Central memory CD8-positive, alpha-beta T cell (primary cell): ENCODE results near the gene PRKCA.

ENCODE experiments used
- ATAC-seq: fragments of 150-1000 bp; cut with Tn5 transposase; replicated peaks from 2 replicates; pipeline ENCODE4 v1.10.0; 2022; ENCODE audit warnings: mild to moderate bottlenecking, moderate FRiP score, moderate number of reproducible peaks; ENCODE audit not compliant: poor library complexity, severe bottlenecking; ENCODE audit errors: extremely low read depth
- DNase-seq, 2 donors: peaks; one replicate each; pipeline ENCODE4 v3.0.0; 2021; ENCODE audit warnings: low spot score in 2 of 2
- H3K27ac Mint-ChIP-seq: one replicate; pipeline ENCODE4 v1.8.0; 2022; ENCODE audit warnings: low read depth, mild to moderate bottlenecking, moderate library complexity, mixed read lengths
- H3K27me3 Mint-ChIP-seq: one replicate; pipeline ENCODE4 v1.8.0; 2022; ENCODE audit warnings: mixed read lengths
- H3K36me3 Mint-ChIP-seq: one replicate; pipeline ENCODE4 v1.8.0; 2022; ENCODE audit warnings: mild to moderate bottlenecking, moderate library complexity, mixed read lengths; ENCODE audit not compliant: insufficient read depth
- H3K4me1 Mint-ChIP-seq: one replicate; pipeline ENCODE4 v1.8.0; 2022; ENCODE audit warnings: mixed read lengths
- H3K4me3 Mint-ChIP-seq: one replicate; pipeline ENCODE4 v1.8.0; 2022; ENCODE audit warnings: mild to moderate bottlenecking, moderate library complexity, mixed read lengths
- H3K9me3 Mint-ChIP-seq: one replicate; pipeline ENCODE4 v1.8.0; 2022; ENCODE audit warnings: mixed read lengths

PRKCA gene

DNA sequence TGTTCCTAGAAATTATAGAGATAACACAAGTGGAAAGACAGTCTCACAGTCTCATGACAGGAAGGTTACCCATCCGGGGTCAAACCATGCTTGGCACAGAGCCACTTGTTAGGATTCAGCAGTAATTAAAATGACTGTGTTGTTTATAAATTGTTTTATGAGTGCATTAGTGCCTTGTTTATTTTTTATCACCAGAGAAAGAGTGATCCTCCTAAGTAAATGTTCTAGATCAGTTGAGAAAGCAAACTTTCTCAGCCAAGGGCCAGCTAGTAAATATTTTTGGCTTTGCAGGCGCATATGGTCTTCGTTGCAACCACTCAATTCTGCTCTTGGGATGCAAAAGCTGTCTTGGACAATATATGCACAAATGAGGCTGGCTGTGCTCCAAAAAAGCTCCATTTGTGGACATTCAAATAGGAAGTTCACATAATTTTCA lies 278.6 kb downstream of the PRKCA start:
- H3K27ac Mint-ChIP-seq = no peak overlapping the region
- H3K9me3 Mint-ChIP-seq = no peaks in the 10 kb centered on the region
- DNase-seq (no peak), ATAC-seq (no peak)
- no peaks in the 10 kb centered on the region for H3K4me1 Mint-ChIP-seq
- H3K36me3 Mint-ChIP-seq = no peaks in the 10 kb centered on the region
- no peak overlapping the region for H3K4me3 Mint-ChIP-seq
- no peaks in the 10 kb centered on the region for H3K27me3 Mint-ChIP-seq

DNA sequence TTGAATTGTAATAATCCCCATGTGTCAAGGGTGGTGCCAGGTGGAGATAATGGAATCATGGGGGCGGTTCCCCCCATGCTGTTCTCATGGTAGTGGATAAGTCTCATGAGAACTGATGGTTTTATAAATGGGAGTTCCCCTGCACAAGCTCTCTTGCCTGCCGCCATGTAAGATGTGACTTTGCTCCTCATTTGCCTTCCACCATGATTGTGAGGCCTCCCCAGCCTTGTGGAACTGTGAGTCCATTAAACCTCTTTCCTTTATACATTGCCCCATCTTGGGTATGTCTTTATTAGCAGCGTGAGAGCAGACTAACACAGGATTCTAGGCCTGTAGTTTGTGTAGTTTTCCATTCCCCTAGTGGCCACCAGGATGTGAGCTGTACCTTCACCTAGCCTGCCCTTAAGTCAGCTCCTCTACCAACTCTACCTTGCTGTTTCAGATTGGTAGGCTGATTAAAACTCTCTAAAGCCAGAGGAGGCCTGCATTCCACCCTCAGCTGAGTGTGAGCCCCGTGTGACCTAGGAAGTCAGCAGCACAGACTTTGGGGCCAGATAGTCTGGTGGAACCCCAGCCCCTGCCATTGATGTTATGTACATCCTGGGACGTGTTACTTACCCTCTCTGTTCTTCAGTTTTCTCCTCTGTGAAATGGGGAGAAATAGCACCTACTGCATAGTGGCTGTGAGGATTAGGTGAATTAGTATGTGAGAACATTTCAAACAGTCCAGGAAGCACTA lies 280.1 kb downstream of the PRKCA start:
- Mint-ChIP-seq H3K9me3 (no peaks in the 10 kb centered on the region), H3K27me3 (no peaks in the 10 kb centered on the region), H3K4me1 (no peaks in the 10 kb centered on the region), H3K4me3 (no peak overlapping the region), H3K36me3 (no peaks in the 10 kb centered on the region), H3K27ac (no peak overlapping the region)
- DNase-seq = no peak
- ATAC-seq = no peak

DNA sequence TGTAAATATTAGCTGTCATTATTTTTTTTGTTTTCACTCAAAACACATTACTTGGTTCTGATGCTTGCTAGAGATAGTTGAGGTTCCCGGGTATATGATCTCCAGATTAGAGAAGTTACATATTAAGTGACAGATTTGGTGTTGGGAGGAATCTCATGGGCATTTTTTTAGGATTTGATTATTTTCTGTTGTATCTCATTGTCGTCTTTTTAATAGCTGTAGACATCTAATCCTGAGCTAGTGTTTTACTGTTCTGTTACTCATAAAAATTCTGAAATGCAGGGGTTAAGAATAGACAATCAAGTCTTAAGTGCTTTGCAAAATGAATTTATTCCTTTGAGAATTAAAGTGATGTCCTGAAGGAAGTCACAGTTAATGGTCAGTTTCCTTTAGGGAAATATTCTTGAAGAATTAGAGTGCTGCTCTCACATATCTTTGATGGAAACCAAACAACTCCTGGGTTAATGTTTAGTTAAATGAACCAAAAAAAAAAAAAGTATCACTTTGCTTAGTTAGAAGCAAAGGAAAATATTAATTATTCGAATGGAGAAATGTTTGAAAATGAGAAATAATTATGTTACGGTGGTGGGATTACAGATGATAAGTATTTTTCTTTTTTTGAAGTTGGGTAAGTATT lies 280.8 kb downstream of the PRKCA start:
- no peak for ATAC-seq
- no peak overlapping the region for H3K27ac Mint-ChIP-seq
- no peaks in the 10 kb centered on the region for H3K9me3 Mint-ChIP-seq
- H3K4me3 Mint-ChIP-seq = no peak overlapping the region
- DNase-seq = no peak
- no peaks in the 10 kb centered on the region for H3K36me3 Mint-ChIP-seq
- H3K4me1 Mint-ChIP-seq = no peaks in the 10 kb centered on the region
- no peaks in the 10 kb centered on the region for H3K27me3 Mint-ChIP-seq

DNA sequence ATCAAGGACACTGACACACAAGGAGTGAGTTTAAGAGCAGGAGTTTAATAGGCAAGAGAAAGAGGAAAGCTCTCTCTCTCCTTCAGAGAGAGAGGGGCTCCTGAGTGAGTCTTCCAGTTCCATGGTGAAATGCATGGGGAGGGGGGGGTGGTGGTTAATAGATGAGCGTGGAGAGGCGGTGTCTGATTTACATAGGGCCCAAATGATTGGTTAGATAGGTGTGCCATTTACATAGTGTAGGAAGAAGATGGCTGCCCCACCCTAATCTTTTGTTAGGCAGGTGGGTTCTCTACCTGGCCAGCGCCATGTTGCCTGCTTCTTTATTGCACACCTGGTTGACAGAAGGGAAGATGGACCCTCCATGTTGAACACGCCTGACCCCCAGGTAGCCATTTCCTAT lies 282.5 kb downstream of the PRKCA start:
- H3K27ac Mint-ChIP-seq = no peak overlapping the region

DNA sequence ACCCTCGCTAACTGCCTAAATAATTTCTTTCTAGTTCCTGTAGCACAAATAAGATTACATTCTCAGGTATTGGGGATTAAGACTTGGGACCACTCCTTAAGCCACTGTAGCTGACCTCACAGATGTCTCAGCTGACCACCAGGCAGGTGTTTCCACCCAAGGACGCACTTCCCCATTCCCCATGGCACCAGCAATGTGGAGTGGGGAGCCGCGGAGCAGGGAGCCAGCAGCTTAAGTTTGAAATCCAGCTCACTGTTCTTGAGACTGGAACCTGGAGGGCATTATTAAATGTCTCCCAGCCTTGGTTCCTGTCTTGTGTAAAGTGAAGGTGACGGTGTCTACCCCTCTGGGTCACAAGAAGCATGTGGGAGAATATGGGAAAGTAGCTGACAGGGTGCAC lies 283.1 kb downstream of the PRKCA start:
- no peak for DNase-seq
- H3K36me3 Mint-ChIP-seq = no peaks in the 10 kb centered on the region
- no peaks in the 10 kb centered on the region for H3K9me3 Mint-ChIP-seq
- no peaks in the 10 kb centered on the region for H3K27me3 Mint-ChIP-seq
- no peak overlapping the region for H3K4me3 Mint-ChIP-seq
- no peaks in the 10 kb centered on the region for H3K4me1 Mint-ChIP-seq
- no peak overlapping the region for H3K27ac Mint-ChIP-seq
- ATAC-seq = no peak

More for the DNA sequence above, 282.5 kb downstream of the PRKCA start:
- H3K36me3 Mint-ChIP-seq = no peaks in the 10 kb centered on the region
- ATAC-seq (no peak), DNase-seq (no peak)
- no peaks in the 10 kb centered on the region for H3K27me3 Mint-ChIP-seq
- no peak overlapping the region for H3K4me3 Mint-ChIP-seq
- H3K4me1 Mint-ChIP-seq = no peaks in the 10 kb centered on the region
- H3K9me3 Mint-ChIP-seq = no peaks in the 10 kb centered on the region

DNA sequence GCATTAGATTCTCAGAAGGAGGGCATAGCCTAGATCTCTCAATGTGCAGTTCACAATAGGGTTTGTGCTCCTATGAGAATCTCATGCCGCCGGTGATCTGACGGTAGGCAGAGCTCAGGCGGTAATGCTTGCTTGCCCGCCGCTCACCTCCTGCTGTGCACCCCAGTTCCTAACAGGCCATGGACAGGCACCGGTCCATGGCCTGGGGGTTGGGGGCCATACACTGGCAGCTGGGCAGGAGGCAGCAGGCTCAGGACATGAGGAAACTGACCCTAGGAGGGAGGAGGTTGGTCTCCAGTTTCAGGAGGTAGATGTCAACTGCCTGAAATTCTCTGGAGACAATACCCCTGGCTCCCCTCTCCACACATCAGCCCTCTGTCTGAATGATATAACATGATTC lies 287.5 kb downstream of the PRKCA start:
- no peaks in the 10 kb centered on the region for H3K27me3 Mint-ChIP-seq
- no peak overlapping the region for H3K4me3 Mint-ChIP-seq
- ATAC-seq (no peak), DNase-seq (no peak)
- H3K9me3 Mint-ChIP-seq = no peaks in the 10 kb centered on the region
- no peak overlapping the region for H3K27ac Mint-ChIP-seq
- no peaks in the 10 kb centered on the region for H3K36me3 Mint-ChIP-seq
- no peaks in the 10 kb centered on the region for H3K4me1 Mint-ChIP-seq

DNA sequence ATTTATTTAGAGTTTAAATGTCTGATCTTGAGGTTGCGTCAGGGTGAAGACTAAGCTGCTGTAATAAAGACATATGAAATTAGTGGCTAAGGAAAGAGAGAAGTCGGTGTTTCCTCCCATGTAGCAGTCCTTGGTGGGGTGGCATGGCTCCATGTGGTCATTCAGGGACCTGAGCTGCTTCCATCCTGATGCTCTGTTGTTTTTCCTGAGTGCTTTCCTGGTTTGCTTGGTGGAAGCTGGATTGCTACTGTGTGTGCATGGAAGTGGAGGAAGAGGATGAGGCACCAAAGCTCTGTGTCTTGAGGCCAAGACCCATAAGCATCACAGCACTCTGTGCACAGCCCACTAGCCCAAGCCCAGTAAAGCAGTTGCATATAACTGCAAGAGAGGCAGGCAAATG lies 290.7 kb downstream of the PRKCA start:
- H3K36me3 Mint-ChIP-seq = no peaks in the 10 kb centered on the region
- H3K4me3 Mint-ChIP-seq = no peak overlapping the region
- no peak overlapping the region for H3K27ac Mint-ChIP-seq
- ATAC-seq (no peak), DNase-seq (no peak)
- H3K4me1 Mint-ChIP-seq = no peaks in the 10 kb centered on the region
- H3K9me3 Mint-ChIP-seq = no peaks in the 10 kb centered on the region
- H3K27me3 Mint-ChIP-seq = no peaks in the 10 kb centered on the region

DNA sequence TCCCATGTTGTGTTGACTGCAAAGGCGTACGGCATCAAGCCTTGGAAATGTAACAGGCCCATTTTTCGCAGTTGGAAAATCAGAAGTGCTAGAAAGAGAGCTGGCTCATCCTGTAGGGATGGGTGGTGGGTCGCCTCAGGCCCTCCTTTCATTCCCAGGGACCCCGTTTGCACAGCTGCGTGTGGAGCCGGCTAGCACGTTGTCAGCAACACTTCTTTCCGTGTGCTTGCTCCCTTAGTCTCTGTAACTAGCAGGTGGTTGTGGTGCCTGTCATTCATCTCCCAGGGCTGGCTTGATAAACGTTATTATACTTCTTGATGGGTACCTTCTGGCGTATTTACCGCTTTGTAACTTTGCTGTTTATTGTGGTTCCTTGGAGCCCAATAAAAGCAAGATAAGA lies 293.5 kb downstream of the PRKCA start:
- Mint-ChIP-seq H3K4me3 (no peak overlapping the region), H3K27me3 (no peaks in the 10 kb centered on the region), H3K9me3 (no peaks in the 10 kb centered on the region), H3K4me1 (no peaks in the 10 kb centered on the region), H3K27ac (no peak overlapping the region), H3K36me3 (no peaks in the 10 kb centered on the region)
- no peak for DNase-seq
- ATAC-seq = no peak

DNA sequence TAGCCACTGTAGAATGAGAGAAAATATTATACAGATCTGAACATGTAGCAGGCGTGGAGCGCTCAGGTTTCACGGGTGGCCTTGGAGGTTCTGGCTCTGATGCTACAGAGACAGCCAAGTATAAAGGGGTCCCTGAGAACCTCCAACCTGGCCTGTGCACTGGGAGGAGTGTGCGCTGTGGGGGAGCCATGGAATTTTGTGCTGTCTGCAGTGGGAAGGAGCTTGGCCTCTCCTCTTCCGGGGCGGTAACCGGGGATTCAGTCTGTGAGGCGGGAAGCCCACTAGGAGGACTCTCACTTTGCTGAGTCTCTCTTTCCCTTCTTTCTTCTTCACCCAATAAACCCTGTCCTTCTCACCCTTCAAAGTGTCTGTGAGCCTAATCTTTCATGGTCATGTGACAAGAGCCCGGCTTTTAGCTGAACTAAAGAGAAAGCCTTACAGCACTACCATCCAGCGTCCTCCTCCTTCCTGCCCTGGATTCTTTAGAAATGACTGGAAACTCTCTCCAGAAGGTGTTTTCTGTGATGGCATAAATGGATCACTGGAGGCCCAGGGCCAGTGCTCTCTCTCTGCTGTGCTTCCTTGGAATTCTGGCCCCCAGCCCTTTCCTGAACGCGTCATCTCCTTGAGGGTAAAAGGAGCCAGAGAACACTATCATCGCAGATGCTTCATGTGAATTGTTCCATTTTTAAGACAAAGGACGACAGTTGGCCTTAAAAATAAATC lies 300.4 kb downstream of the PRKCA start:
- peaks cover 10% of the 10 kb centered on the region for H3K27me3 Mint-ChIP-seq
- DNase-seq = no peak
- H3K4me1 Mint-ChIP-seq = no peaks in the 10 kb centered on the region
- H3K9me3 Mint-ChIP-seq = no peaks in the 10 kb centered on the region
- no peak overlapping the region for H3K27ac Mint-ChIP-seq
- ATAC-seq = no peak
- no peak overlapping the region for H3K4me3 Mint-ChIP-seq
- H3K36me3 Mint-ChIP-seq = no peaks in the 10 kb centered on the region

DNA sequence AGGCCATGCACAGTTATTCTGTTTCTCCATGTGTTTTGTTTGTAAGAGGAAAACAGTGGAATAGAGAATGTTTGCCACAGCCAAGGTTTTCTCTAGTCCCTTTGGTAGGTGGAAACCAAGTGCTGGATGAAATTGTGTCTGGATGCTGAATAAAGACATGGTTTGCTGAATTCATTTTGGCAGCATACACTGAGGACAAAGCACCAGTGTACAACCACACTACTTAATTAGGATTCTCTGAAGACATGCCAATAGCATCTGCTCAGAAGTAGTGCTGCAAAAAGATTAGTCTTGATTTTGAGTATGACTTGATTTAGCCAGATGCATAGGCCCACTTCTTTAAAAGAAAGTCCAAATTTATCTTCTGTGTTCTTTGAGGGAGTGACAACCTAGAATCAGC lies 302.0 kb downstream of the PRKCA start:
- peaks cover 2% of the 10 kb centered on the region for H3K9me3 Mint-ChIP-seq
- peaks cover 10% of the 10 kb centered on the region for H3K27me3 Mint-ChIP-seq
- no peak for ATAC-seq
- H3K36me3 Mint-ChIP-seq = no peaks in the 10 kb centered on the region
- no peak overlapping the region for H3K4me3 Mint-ChIP-seq
- no peak for DNase-seq
- no peak overlapping the region for H3K27ac Mint-ChIP-seq
- no peaks in the 10 kb centered on the region for H3K4me1 Mint-ChIP-seq

DNA sequence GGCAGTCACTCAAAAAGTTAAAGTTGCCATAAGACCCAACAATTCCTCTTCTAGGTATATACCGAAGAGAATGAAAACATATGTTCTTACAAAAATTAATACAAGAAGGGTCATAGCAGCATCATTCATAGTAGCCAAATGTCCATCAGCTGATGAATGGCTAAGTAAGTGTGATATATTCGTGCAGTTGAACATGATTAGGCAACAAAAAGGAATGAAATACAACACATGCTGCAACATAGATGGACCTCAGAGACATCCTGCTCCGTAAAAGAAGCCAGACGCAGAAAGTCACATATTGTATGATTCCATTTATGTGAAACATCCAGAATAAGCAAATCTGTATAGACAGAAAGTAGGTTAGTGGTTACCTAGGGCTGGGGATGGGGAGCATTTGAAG lies 303.1 kb downstream of the PRKCA start:
- no peak for DNase-seq

DNA sequence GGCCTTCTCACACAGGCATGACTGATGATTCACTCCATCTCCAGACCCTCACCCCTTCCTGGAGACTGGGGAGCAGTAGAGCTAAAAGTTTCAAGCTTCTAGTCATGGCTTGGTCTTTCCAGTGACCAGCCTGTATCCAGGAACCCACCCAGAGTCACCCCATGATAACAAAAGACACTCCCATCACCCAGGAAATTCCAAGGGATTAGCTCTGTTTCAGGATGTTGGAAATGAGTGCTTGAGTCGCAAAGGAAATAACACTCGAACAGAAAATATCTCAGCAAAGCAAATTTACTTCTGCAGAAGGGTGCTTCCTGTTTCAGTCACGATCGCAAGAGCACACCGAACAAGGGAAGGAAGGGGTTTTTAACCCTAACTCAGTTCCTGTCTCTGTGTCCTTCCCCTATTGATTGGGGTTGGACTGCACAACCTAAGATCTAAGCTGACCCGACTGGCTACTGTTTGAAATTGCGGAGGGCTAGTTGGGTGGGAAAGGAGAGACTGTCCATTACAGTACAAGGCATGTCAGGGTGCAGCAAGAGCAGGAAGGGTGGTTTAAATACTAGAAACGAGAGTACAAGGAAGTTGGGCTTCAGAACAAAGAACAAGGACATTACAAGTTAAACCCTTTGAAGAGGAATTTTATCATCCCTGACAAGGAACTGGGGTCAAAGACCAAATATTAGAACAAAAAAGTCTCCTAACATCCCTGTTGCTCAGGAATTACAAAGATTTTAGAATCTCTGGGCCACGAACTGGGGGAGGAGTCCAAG lies 308.1 kb downstream of the PRKCA start:
- no peaks in the 10 kb centered on the region for H3K27me3 Mint-ChIP-seq
- no peak overlapping the region for H3K4me3 Mint-ChIP-seq
- H3K27ac Mint-ChIP-seq = no peak overlapping the region
- DNase-seq = no peak
- H3K36me3 Mint-ChIP-seq = no peaks in the 10 kb centered on the region
- no peaks in the 10 kb centered on the region for H3K4me1 Mint-ChIP-seq
- H3K9me3 Mint-ChIP-seq = peaks cover 10% of the 10 kb centered on the region
- ATAC-seq = no peak

More for the DNA sequence above, 303.1 kb downstream of the PRKCA start:
- peaks cover 10% of the 10 kb centered on the region for H3K27me3 Mint-ChIP-seq
- no peak overlapping the region for H3K27ac Mint-ChIP-seq
- peaks cover 7% of the 10 kb centered on the region for H3K9me3 Mint-ChIP-seq
- no peak overlapping the region for H3K4me3 Mint-ChIP-seq
- H3K36me3 Mint-ChIP-seq = no peaks in the 10 kb centered on the region
- H3K4me1 Mint-ChIP-seq = no peaks in the 10 kb centered on the region
- ATAC-seq = no peak
